Calu3 (cell line): ENCODE data around the gene ZNF892. TPM values are rescaled to one million over a fixed set of nuclear protein-coding genes. Genes with fewer than 3 reads are reported as not detected.

Experiments used
- BruUV-seq: library from RNA; stranded (reverse); fragments of 400-500 nt; replicated peaks from 2 replicates; lab custom pipeline; 2021; lab: Mats Ljungman, UMichigan
- CTCF ChIA-PET: fragments of 300-600 bp; sonication (Branson Sonifier 250); formaldehyde crosslinking; loops from one replicate; lab custom pipeline; 2022; ENCODE audit warnings: antibody characterized with exemption; lab: Charles Lee
- DNase-seq: peaks from one replicate; pipeline ENCODE4 v3.0.0; 2022
- H3K27ac Mint-ChIP-seq: one replicate; pipeline ENCODE4 v1.8.0; 2022; ENCODE audit warnings: mixed read lengths; ENCODE audit not compliant: unreplicated experiment
- H3K27me3 Mint-ChIP-seq: one replicate; pipeline ENCODE4 v1.8.0; 2022; ENCODE audit warnings: mixed read lengths; ENCODE audit not compliant: unreplicated experiment
- H3K36me3 Mint-ChIP-seq: one replicate; pipeline ENCODE4 v1.8.0; 2022; ENCODE audit warnings: mild to moderate bottlenecking, moderate library complexity, mixed read lengths; ENCODE audit not compliant: insufficient read depth, unreplicated experiment
- H3K4me1 Mint-ChIP-seq: one replicate; pipeline ENCODE4 v1.8.0; 2022; ENCODE audit warnings: mild to moderate bottlenecking, low read depth, mixed read lengths; ENCODE audit not compliant: unreplicated experiment
- H3K4me3 Mint-ChIP-seq: one replicate; pipeline ENCODE4 v1.8.0; 2022; ENCODE audit warnings: mild to moderate bottlenecking, low read depth, moderate library complexity, mixed read lengths; ENCODE audit not compliant: unreplicated experiment
- H3K9me3 Mint-ChIP-seq: one replicate; pipeline ENCODE4 v1.8.0; 2022; ENCODE audit warnings: low read depth, mixed read lengths; ENCODE audit not compliant: unreplicated experiment
- intact Hi-C: fragments of 100-400 bp; cut with micrococcal nuclease; formaldehyde crosslinking; loops from one replicate; pipeline ENCODE4 v1.10.0; 2022; ENCODE audit not compliant: unreplicated experiment
- total RNA-seq: library from RNA; stranded (reverse); gene quantifications from 2 replicates; pipeline ENCODE4 v1.2.3, GENCODE V29; 2022
- TF ChIP-seq, protein P1 (sequence below): fragments of 200-600 bp; IDR thresholded peaks from one replicate; pipeline ENCODE4 v1.8.0; 2022; ENCODE audit warnings: antibody characterized with exemption; ENCODE audit not compliant: unreplicated experiment

Gene ZNF892
- total RNA-seq, 1 experiment from 2014 or later, result 6.6 TPM

DNA sequence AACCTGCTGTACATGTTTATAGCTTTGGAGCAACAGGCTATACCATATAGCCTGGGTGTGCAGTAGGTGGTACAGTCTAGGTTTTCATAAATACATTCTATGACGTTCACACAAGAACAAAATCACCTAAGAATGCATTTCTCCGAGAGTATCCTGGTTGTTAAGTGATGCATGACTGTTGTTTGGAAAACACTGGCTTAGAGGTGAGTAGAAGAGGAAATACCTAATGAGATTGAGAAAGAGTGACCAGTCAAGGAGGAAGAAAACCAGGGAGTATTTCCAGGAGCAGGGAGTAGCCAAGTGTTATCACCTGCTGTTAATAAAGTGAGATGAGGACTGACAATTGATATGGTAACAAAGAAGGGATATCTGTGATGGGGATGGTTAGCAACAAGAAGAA lies 2.9 kb upstream of the ZNF892 start:
- intact Hi-C loops, result no loop called here
- Mint-ChIP-seq H3K36me3 (peaks cover 20% of the 10 kb centered on the region), H3K27me3 (peaks cover 11% of the 10 kb centered on the region), H3K4me1 (no peaks in the 10 kb centered on the region), H3K4me3 (no peak overlapping the region), H3K27ac (no peak overlapping the region), H3K9me3 (peaks cover 12% of the 10 kb centered on the region)
- no TSS peak for BruUV-seq
- CTCF ChIA-PET, result no interaction called here
- no peak for DNase-seq
- TF ChIP-seq, protein P1, sequence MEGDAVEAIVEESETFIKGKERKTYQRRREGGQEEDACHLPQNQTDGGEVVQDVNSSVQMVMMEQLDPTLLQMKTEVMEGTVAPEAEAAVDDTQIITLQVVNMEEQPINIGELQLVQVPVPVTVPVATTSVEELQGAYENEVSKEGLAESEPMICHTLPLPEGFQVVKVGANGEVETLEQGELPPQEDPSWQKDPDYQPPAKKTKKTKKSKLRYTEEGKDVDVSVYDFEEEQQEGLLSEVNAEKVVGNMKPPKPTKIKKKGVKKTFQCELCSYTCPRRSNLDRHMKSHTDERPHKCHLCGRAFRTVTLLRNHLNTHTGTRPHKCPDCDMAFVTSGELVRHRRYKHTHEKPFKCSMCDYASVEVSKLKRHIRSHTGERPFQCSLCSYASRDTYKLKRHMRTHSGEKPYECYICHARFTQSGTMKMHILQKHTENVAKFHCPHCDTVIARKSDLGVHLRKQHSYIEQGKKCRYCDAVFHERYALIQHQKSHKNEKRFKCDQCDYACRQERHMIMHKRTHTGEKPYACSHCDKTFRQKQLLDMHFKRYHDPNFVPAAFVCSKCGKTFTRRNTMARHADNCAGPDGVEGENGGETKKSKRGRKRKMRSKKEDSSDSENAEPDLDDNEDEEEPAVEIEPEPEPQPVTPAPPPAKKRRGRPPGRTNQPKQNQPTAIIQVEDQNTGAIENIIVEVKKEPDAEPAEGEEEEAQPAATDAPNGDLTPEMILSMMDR, result no peak

DNA sequence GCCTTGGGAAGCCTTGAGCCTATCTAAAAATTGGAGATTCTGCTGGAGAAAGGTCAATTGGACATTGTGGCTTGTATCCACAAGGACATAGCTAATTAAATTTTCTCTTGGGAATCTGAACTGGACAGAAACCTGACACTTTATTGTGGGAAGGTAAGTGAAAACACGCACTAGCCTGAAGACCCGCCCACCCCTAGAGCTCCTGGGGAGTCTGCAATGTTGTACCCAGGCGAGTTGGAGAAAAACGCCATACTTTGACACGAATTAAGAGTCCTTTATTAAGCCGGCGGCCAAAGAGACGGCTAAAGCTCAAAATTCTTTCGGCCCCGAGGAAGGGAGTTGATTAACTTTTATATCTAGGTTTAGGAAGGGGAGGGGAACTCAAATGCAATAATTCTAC lies 1.2 kb upstream of the ZNF892 start:
- DNase-seq, result no peak
- CTCF ChIA-PET, result interaction anchor here (0.6 kb wide), 1 partner anchor 610 kb away, joined by 3 read pairs; no protein-coding TSS in a partner anchor
- intact Hi-C loops, result loop anchor here (2.0 to 5.0 kb wide), 2 partner anchors 69 to 84 kb away; partner anchors contain the start of genes MRPS5 and PROM2
- no TSS peak for BruUV-seq
- no peaks in the 10 kb centered on the region for H3K4me1 Mint-ChIP-seq
- no peak overlapping the region for H3K27ac Mint-ChIP-seq
- TF ChIP-seq, protein P1, result no peak
- H3K9me3 Mint-ChIP-seq, result peaks cover 21% of the 10 kb centered on the region
- H3K4me3 Mint-ChIP-seq, result peak overlapping the region; percentile 90
- peaks cover 20% of the 10 kb centered on the region for H3K36me3 Mint-ChIP-seq
- H3K27me3 Mint-ChIP-seq, result no peaks in the 10 kb centered on the region

DNA sequence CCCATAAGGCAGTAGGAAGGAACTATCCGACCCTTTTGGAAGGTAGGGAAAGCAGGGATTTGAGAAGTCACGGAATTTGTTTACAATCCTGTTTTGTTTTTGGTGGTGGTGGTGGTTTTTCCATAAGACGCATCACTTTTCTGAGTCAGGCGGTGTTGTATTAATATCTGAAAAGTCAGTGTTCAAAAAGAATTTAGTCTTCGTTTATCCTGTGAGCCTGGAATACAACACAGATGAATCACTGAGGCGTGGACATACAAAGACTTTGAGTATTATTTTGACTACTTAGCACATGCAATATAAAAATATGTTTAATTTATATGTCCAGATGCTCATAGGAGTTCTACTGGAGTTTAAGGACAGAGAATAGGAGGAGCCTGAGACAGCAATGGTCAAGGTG lies 785 bp downstream of the ZNF892 start:
- Mint-ChIP-seq H3K27me3 (no peaks in the 10 kb centered on the region), H3K9me3 (peaks cover 21% of the 10 kb centered on the region), H3K27ac (peak overlapping the region; percentile 64), H3K4me1 (no peaks in the 10 kb centered on the region), H3K36me3 (peaks cover 20% of the 10 kb centered on the region), H3K4me3 (peak overlapping the region; percentile 90)
- DNase-seq, result no peak
- CTCF ChIA-PET, result no interaction called here
- no TSS peak for BruUV-seq
- intact Hi-C loops, result loop anchor here (5.0 kb wide), 1 partner anchor 86 kb away; the partner anchor contains the start of gene MRPS5
- TF ChIP-seq, protein P1, result no peak

DNA sequence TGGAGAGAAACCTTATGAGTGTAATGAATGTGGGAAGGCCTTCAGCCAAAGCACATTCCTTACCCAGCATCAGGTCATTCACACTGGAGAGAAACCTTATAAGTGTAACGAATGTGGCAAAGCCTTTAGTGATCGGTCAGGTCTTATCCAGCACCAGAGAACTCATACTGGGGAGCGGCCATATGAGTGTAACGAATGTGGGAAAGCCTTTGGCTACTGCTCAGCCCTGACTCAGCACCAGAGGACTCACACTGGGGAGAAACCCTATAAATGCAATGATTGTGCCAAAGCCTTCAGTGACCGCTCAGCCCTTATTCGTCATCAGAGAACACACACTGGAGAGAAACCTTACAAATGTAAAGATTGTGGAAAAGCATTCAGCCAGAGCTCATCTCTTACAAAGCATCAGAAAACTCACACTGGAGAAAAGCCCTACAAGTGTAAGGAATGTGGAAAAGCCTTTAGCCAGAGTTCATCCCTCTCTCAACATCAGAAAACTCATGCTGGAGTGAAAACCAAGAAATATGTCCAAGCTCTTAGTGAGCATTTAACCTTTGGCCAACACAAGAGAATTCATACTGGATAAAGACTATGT lies 7.8 kb downstream of the ZNF892 start:
- no TSS peak for BruUV-seq
- intact Hi-C loops, result no loop called here
- peaks cover 5% of the 10 kb centered on the region for H3K36me3 Mint-ChIP-seq
- CTCF ChIA-PET, result no interaction called here
- H3K27me3 Mint-ChIP-seq, result no peaks in the 10 kb centered on the region
- DNase-seq, result no peak
- no peak overlapping the region for H3K4me3 Mint-ChIP-seq
- peaks cover 44% of the 10 kb centered on the region for H3K9me3 Mint-ChIP-seq
- no peak overlapping the region for H3K27ac Mint-ChIP-seq
- TF ChIP-seq, protein P1, result no peak
- H3K4me1 Mint-ChIP-seq, result no peaks in the 10 kb centered on the region
